Adrenal gland (tissue), 19 donors: ENCODE results near the gene CAPN2. TPM values are rescaled to one million over a fixed set of nuclear protein-coding genes. Genes with fewer than 3 reads are reported as not detected.
A peak's percentile ranks its signal among the peaks of the same experiment; 100 is the strongest.

Experiments used
- DNase-seq, 7 donors: peaks; one replicate each; pipeline ENCODE4 v3.0.0-alpha.2; 2019 to 2020
- H3K27ac ChIP-seq, 5 donors: fragments of 200-600 bp; sonication (generic) in 4 of 5; 1 replicate in 3 of 5; 2 replicates in 2 of 5; pipeline versions ENCODE4 v1.5.1 to v1.8.0; 2016 to 2020; ENCODE audit warnings: mild to moderate bottlenecking in 1 of 5
- H3K27me3 ChIP-seq: fragments of 200-600 bp; 2 replicates; pipeline ENCODE4 v1.8.0; 2021
- H3K36me3 ChIP-seq, 2 donors: fragments of 200-600 bp; replicated peaks in 1 of 2; 1 replicate in 1 of 2; 2 replicates in 1 of 2; pipeline versions ENCODE4 v1.5.1 to v1.8.0; 2018 to 2022
- H3K4me1 ChIP-seq, 2 donors: fragments of 200-600 bp; replicated peaks in 1 of 2; 1 replicate in 1 of 2; 2 replicates in 1 of 2; pipeline versions ENCODE4 v1.5.1 to v1.8.0; 2018 to 2021
- H3K4me3 ChIP-seq, 4 donors: fragments of 200-600 bp; sonication (generic) in 3 of 4; one replicate each; pipeline ENCODE4 v1.5.1; 2016 to 2018
- H3K9me3 ChIP-seq, 3 donors: fragments of 200-600 bp; sonication (generic) in 1 of 3; replicated peaks in 1 of 3; 1 replicate in 2 of 3; 2 replicates in 1 of 3; pipeline versions ENCODE4 v1.5.1 to v1.8.0; 2016 to 2021
- CTCF ChIP-seq, 6 experiments: fragments of 450-650 bp in 4 of 6; fragments of 200-600 bp in 2 of 6; sonication (generic) in 1 of 6; IDR thresholded peaks; 1 replicate in 5 of 6; 2 replicates in 1 of 6; pipeline versions ENCODE4 v1.5.1 to v1.8.0; 2016 to 2021; ENCODE audit warnings: antibody characterized with exemption in 6 of 6, mild to moderate bottlenecking in 2 of 6, moderate library complexity in 1 of 6
- POLR2A ChIP-seq, 2 donors: fragments of 450-650 bp; IDR thresholded peaks; one replicate each; pipeline ENCODE4 v1.6.1; 2017; ENCODE audit warnings: antibody characterized with exemption in 2 of 2, mild to moderate bottlenecking in 2 of 2, moderate library complexity in 1 of 2
- WGBS, 4 donors: extraction: QIAGEN DNeasy Blood & Tissue Kit in 2 of 4; methylation state at CpG; one replicate each; pipeline versions ENCODE4 v1.1.5 to v1.1.7; 2013 to 2017; 5-methylcytosine and 5-hydroxymethylcytosine counted together
- intact Hi-C, 2 donors: fragments of 100-400 bp; cut with DNase I; formaldehyde crosslinking; loops; one replicate each; pipeline versions ENCODE4 v1.14.1 to v1.15.0; 2022 to 2023
- long read RNA-seq, 10 donors: library from polyadenylated mRNA in 3 of 10; unstranded in 2 of 10; stranded (forward) in 1 of 10; transcript quantifications; one replicate each; pipeline ENCODE4 v2.0.0 and lab custom pipeline, GENCODE V29; 2021 to 2026
- polyA plus RNA-seq, 3 donors: library from polyadenylated mRNA; stranded (reverse); fragments of 200-250 nt in 2 of 3; fragments of 350-450 nt in 1 of 3; fragmentation: Illumina TruSeq in 1 of 3; extraction: RNeasy Lipid Tissue Mini Kit (QIAGEN cat#74804) in 1 of 3; gene quantifications; one replicate each; pipeline ENCODE4 v1.2.3, GENCODE V29; 2013 to 2014
- total RNA-seq, 9 donors: library from RNA; depleted of rRNA in 4 of 9; stranded (reverse); fragments of >200 nt in 4 of 9; fragments of 120-200 nt in 1 of 9; fragmentation: NEBNext Ultra II Directional in 1 of 9; extraction: Animal tissue kit (Norgen Biotek cat#: 25700) in 1 of 9; gene quantifications; one replicate each; pipeline versions ENCODE4 v1.1.0 to v1.2.4, GENCODE V29; 2013 to 2023
- donor health status: healthy with polysubstance abuse.
- donor health status: Bipolar disorder and iron deficiency.
- donor health status: DM: yes; HTN: yes; CAD: no.
- donor health status: DM: no; HTN: no; CAD: no.
- donor health status: DM: no; HTN: no; CAD: no.
- donor health status: DM: yes; HTN: yes; CAD: no.

Gene CAPN2
- total RNA-seq (100 to 1,000 TPM; 117 to 214 (median 198) TPM), polyA plus RNA-seq (100 to 1,000 TPM; 110 to 366 (median 258) TPM)
- long read RNA-seq, donor 1, full-length matches to known transcripts, result 7 of 106 reads
- long read RNA-seq, donor 1, partial matches to known transcripts, result 94 of 106 reads
- long read RNA-seq, donor 1, other reads (novel, unspliced or antisense), result 5 of 106 reads
- long read RNA-seq, donor 2, full-length matches to known transcripts, result 11 of 51 reads
- long read RNA-seq, donor 2, partial matches to known transcripts, result 18 of 51 reads
- long read RNA-seq, donor 2, other reads (novel, unspliced or antisense), result 22 of 51 reads
- long read RNA-seq, donor 3, full-length matches to known transcripts, result 7 of 62 reads
- long read RNA-seq, donor 3, partial matches to known transcripts, result 29 of 62 reads
- long read RNA-seq, donor 3, other reads (novel, unspliced or antisense), result 26 of 62 reads
- long read RNA-seq, donor 4, full-length matches to known transcripts, result 3 of 12 reads
- long read RNA-seq, donor 4, partial matches to known transcripts, result 7 of 12 reads
- long read RNA-seq, donor 4, other reads (novel, unspliced or antisense), result 2 of 12 reads
- long read RNA-seq, donor 5, full-length matches to known transcripts, result 4 of 31 reads
- long read RNA-seq, donor 5, partial matches to known transcripts, result 4 of 31 reads
- long read RNA-seq, donor 5, other reads (novel, unspliced or antisense), result 23 of 31 reads
- long read RNA-seq, donor 6, full-length matches to known transcripts, result 5 of 16 reads
- long read RNA-seq, donor 6, partial matches to known transcripts, result 7 of 16 reads
- long read RNA-seq, donor 6, other reads (novel, unspliced or antisense), result 4 of 16 reads
- long read RNA-seq, donor 7, full-length matches to known transcripts, result 4 of 47 reads
- long read RNA-seq, donor 7, partial matches to known transcripts, result 43 of 47 reads
- long read RNA-seq, donor 7, other reads (novel, unspliced or antisense), result 0 of 47 reads
- long read RNA-seq, donor 8, full-length matches to known transcripts, result 6 of 104 reads
- long read RNA-seq, donor 8, partial matches to known transcripts, result 68 of 104 reads
- long read RNA-seq, donor 8, other reads (novel, unspliced or antisense), result 30 of 104 reads
- long read RNA-seq, donor 9, full-length matches to known transcripts, result 12 of 67 reads
- long read RNA-seq, donor 9, partial matches to known transcripts, result 55 of 67 reads
- long read RNA-seq, donor 9, other reads (novel, unspliced or antisense), result 0 of 67 reads
- long read RNA-seq, donor 10, partial matches to known transcripts, result 21 of 29 reads
- long read RNA-seq, donor 10, other reads (novel, unspliced or antisense), result 6 of 29 reads

- 0 to 3% (median 1%) methylated on average over 12 to 74 of the region's 74 CpGs for WGBS, 4 donors
- peaks cover 47 to 60% of the 10 kb centered on the region in 2 donors for H3K4me1 ChIP-seq
- H3K27me3 ChIP-seq, result no peaks in the 10 kb centered on the region
- H3K4me3 ChIP-seq, result peak within 1 kb of the TSS; percentile 37 to 92 (median 78)
- no peaks in the 10 kb centered on the region for H3K36me3 ChIP-seq
- H3K27ac ChIP-seq, result peak within 1 kb of the TSS; percentile 24 to 97 (median 94)
- TF ChIP-seq CTCF (IDR thresholded peaks at IDR 0.05) (peak; percentile 14 to 92 (median 68)), POLR2A (IDR thresholded peaks at IDR 0.05) (peak; percentile 84 to 95)
- no peaks in the 10 kb centered on the region for H3K9me3 ChIP-seq
- DNase-seq, result peak; percentile 83 to 91 (median 87)
- intact Hi-C loops, result loop anchor here in 1 of 2 donors (5.0 kb wide), 1 partner anchor 35 kb away; no protein-coding TSS in a partner anchor
These were observed at the start of gene CAPN2 for GRCh38 chr1:223712194-223712849. TSS of gene CAPN2 (plus strand) at chr1:223712539. CDS start at chr1:223712641, 102 bp downstream.

GRCh38 chr1:223662943-223663342 lies 49.4 kb upstream of the CAPN2 start:
- TF ChIP-seq CTCF (IDR thresholded peaks at IDR 0.05) (no peak), POLR2A (IDR thresholded peaks at IDR 0.05) (no peak)
- no peaks in the 10 kb centered on the region for H3K27me3 ChIP-seq
- no peaks in the 10 kb centered on the region for H3K36me3 ChIP-seq
- DNase-seq, result no peak
- no peak overlapping the region for H3K27ac ChIP-seq
- no peaks in the 10 kb centered on the region for H3K4me1 ChIP-seq
- H3K4me3 ChIP-seq, result no peak overlapping the region
- 58 to 69% (median 64%) methylated on average over 5 of the region's 5 CpGs for WGBS, 4 donors
- no peaks in the 10 kb centered on the region for H3K9me3 ChIP-seq
- intact Hi-C loops, result no loop called here

GRCh38 chr1:223664106-223664505 lies 48.2 kb upstream of the CAPN2 start:
- DNase-seq, result no peak
- WGBS, 4 donors, result 71 to 80% (median 78%) methylated on average over 5 of the region's 5 CpGs
- no peaks in the 10 kb centered on the region for H3K27me3 ChIP-seq
- H3K27ac ChIP-seq, result no peak overlapping the region
- H3K9me3 ChIP-seq, result no peaks in the 10 kb centered on the region
- H3K4me1 ChIP-seq, result no peaks in the 10 kb centered on the region
- no peak overlapping the region for H3K4me3 ChIP-seq
- intact Hi-C loops, result no loop called here
- H3K36me3 ChIP-seq, result no peaks in the 10 kb centered on the region
- no peak for TF ChIP-seq CTCF (IDR thresholded peaks at IDR 0.05)
- no peak for TF ChIP-seq POLR2A (IDR thresholded peaks at IDR 0.05)
